ENCODE measurements around the gene PPM1L. TPM values are rescaled to one million over a fixed set of nuclear protein-coding genes. Genes with fewer than 3 reads are reported as not detected.

PPM1L gene
- total RNA-seq, 1 experiment from 2014 or later = 7.3 TPM

DNA sequence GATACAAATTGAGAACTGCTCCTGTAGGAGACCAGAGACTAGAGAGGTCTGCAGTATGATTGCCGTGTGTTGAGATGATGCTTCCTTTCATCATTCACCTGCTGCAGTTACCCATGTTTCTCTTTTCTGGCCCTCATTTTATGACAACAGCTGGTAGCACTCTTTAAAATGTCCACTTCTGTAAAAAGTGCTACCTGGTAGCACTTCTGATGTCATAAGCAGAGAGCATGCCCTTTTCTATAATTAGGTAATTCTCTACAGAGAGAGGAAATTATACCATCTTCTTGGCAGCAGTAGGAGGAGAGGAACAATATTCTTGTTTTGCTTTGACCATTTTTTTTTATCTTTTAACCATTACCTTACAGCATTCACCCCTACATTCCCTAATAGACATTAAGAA, 123.8 kb downstream of the PPM1L start:
- H3K9me3 Mint-ChIP-seq = no peaks in the 10 kb centered on the region; a peak in 2 of 5 replicates
- TF ChIP-seq, protein P1, sequence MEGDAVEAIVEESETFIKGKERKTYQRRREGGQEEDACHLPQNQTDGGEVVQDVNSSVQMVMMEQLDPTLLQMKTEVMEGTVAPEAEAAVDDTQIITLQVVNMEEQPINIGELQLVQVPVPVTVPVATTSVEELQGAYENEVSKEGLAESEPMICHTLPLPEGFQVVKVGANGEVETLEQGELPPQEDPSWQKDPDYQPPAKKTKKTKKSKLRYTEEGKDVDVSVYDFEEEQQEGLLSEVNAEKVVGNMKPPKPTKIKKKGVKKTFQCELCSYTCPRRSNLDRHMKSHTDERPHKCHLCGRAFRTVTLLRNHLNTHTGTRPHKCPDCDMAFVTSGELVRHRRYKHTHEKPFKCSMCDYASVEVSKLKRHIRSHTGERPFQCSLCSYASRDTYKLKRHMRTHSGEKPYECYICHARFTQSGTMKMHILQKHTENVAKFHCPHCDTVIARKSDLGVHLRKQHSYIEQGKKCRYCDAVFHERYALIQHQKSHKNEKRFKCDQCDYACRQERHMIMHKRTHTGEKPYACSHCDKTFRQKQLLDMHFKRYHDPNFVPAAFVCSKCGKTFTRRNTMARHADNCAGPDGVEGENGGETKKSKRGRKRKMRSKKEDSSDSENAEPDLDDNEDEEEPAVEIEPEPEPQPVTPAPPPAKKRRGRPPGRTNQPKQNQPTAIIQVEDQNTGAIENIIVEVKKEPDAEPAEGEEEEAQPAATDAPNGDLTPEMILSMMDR (conservative IDR thresholded peaks at IDR 0.05) = no peak

More for the DNA sequence above, 123.8 kb downstream of the PPM1L start:
- no peak overlapping the region for H3K4ac ChIP-seq (ENCODE audit: low read depth, low read length)
- H4K91ac ChIP-seq (ENCODE audit: insufficient read length, low read depth, low read length) = no peak overlapping the region
- no peaks in the 10 kb centered on the region for H3K9me3 ChIP-seq (ENCODE audit: control insufficient read depth, low read depth, low read length)
- H3K79me2 ChIP-seq (ENCODE audit: insufficient read depth, low read length) = no peaks in the 10 kb centered on the region
- H3K23ac ChIP-seq (ENCODE audit: insufficient read length, low read depth, low read length) = no peak overlapping the region
- no CpG with 5 or more reads among the region's 1 CpG for WGBS (ENCODE audit: extremely low coverage, insufficient read length, low lambda C conversion rate)
- no peaks in the 10 kb centered on the region for H3K79me1 ChIP-seq (ENCODE audit: insufficient read depth, low read depth, low read length, poor library complexity, severe bottlenecking)
- H4K20me1 ChIP-seq (ENCODE audit: control insufficient read depth, insufficient read depth, insufficient read length) = no peaks in the 10 kb centered on the region
- no peaks in the 10 kb centered on the region for H3K27me3 ChIP-seq (ENCODE audit: insufficient read depth, low read length)
- no peak overlapping the region for H2BK5ac ChIP-seq (ENCODE audit: insufficient read length, low read length)
- H2BK12ac ChIP-seq (ENCODE audit: insufficient read length, low read depth, low read length) = no peak overlapping the region
- H2BK120ac ChIP-seq (ENCODE audit: low read depth, low read length, poor library complexity, severe bottlenecking) = no peak overlapping the region
- no peak overlapping the region for H3K14ac ChIP-seq (ENCODE audit: insufficient read depth, low read length)
- Mint-ChIP-seq H3K27ac (no peak overlapping the region), H3K4me1 (peaks cover under 1 to 1% of the 10 kb centered on the region in 2 experiments; a peak in 2 of 4 replicates), H3K27me3 (ENCODE audit: low read depth) (no peaks in the 10 kb centered on the region), H3K4me3 (no peak overlapping the region), H3K36me3 (ENCODE audit: insufficient read depth in 1 of 3, low read depth in 3 of 3) (no peaks in the 10 kb centered on the region)
- H3K9ac ChIP-seq (ENCODE audit: extremely low read depth, insufficient read length, low read length) = no peak overlapping the region
- no peak overlapping the region for H3K56ac ChIP-seq (ENCODE audit: insufficient read length, low read depth, low read length)
- no peak overlapping the region for H3K4me2 ChIP-seq (ENCODE audit: insufficient read depth, insufficient read length, low read length)
- no peak for DNase-seq
- H3K23me2 ChIP-seq (ENCODE audit: insufficient read length, low read depth, low read length, poor library complexity, severe bottlenecking) = no peaks in the 10 kb centered on the region
- H2AFZ ChIP-seq (ENCODE audit: low read length) = no peak overlapping the region
- H2BK20ac ChIP-seq (ENCODE audit: low read depth, low read length, poor library complexity, severe bottlenecking) = no peak overlapping the region
- H3K4me1 ChIP-seq (ENCODE audit: insufficient read depth, low read length) = no peaks in the 10 kb centered on the region; the same call in 1 of the 2 replicates
- H3K18ac ChIP-seq (ENCODE audit: insufficient read length, low read depth, low read length) = no peak overlapping the region
- H4K5ac ChIP-seq (ENCODE audit: insufficient read length, low read depth, low read length) = no peak overlapping the region
- H4K8ac ChIP-seq (replicated peaks; ENCODE audit: insufficient read length, low read depth, low read length) = no peak overlapping the region
- no peak overlapping the region for H3K27ac ChIP-seq (ENCODE audit: insufficient read length, low read depth, low read length)
- no peak overlapping the region for H2BK15ac ChIP-seq (ENCODE audit: low read depth, low read length)
- no peak overlapping the region for H2AK5ac ChIP-seq (ENCODE audit: insufficient read length, low read length)
- no peak overlapping the region for H3T11ph ChIP-seq (ENCODE audit: low read length)
